AG04449 (cell line): ENCODE data around the gene CEMIP.

Source experiments
- CTCF ChIA-PET: fragments of 350-600 bp; formaldehyde crosslinking; extraction: SDS; loops from one replicate; lab custom pipeline; 2021; ENCODE audit warnings: antibody characterized with exemption; lab: Yijun Ruan, JAX
- POLR2A ChIA-PET: fragments of 400-600, 350-600 bp; formaldehyde crosslinking; extraction: SDS; loops from one replicate; lab custom pipeline; 2020; ENCODE audit warnings: antibody characterized with exemption, inconsistent platforms; lab: Yijun Ruan, JAX
- DNase-seq: peaks from one replicate; pipeline ENCODE4 v3.0.0-alpha.2; 2010; ENCODE audit warnings: low read depth, low spot score
- H3K4me3 ChIP-seq: 2 replicates; pipeline ENCODE4 v1.5.1; 2011; ENCODE audit warnings: low read depth, mild to moderate bottlenecking, control low read depth, low read length
- CTCF ChIP-seq: IDR thresholded peaks from one replicate; pipeline ENCODE4 v1.5.1; 2011; ENCODE audit warnings: mild to moderate bottlenecking, moderate library complexity, low read length, control low read depth, inconsistent platforms; ENCODE audit not compliant: insufficient read depth; ENCODE audit errors: missing control alignments

Gene CEMIP

GRCh38 chr15:80895965-80896364 is 116.8 kb downstream of the CEMIP start:
- TF ChIP-seq CTCF, result no peak
- DNase-seq, result no peak
- ChIA-PET CTCF (no interaction called here), POLR2A (no interaction called here)
- H3K4me3 ChIP-seq, result no peak overlapping the region

- POLR2A ChIA-PET, result no interaction called here
- TF ChIP-seq CTCF, result no peak
Measured at GRCh38 chr15:80898040-80898439, 118.9 kb downstream of the CEMIP start.

GRCh38 chr15:80902298-80902801 is 123.2 kb downstream of the CEMIP start:
- no peak for DNase-seq
- CTCF ChIA-PET, result no interaction called here

More at GRCh38 chr15:80898040-80898439, 118.9 kb downstream of the CEMIP start:
- CTCF ChIA-PET, result interaction anchor here (0.6 to 1.4 kb wide), 4 partner anchors 8 to 72 kb away, joined by 3 read pairs; no protein-coding TSS in a partner anchor
- DNase-seq, result no peak
- no peak overlapping the region for H3K4me3 ChIP-seq

GRCh38 chr15:80904998-80905397 is 125.8 kb downstream of the CEMIP start:
- TF ChIP-seq CTCF, result no peak
- POLR2A ChIA-PET, result no interaction called here
- H3K4me3 ChIP-seq, result no peak overlapping the region
- no peak for DNase-seq
- CTCF ChIA-PET, result no interaction called here

More at GRCh38 chr15:80902298-80902801, 123.2 kb downstream of the CEMIP start:
- H3K4me3 ChIP-seq, result no peak overlapping the region
- no peak for TF ChIP-seq CTCF
- POLR2A ChIA-PET, result interaction anchor here (0.5 kb wide), 1 partner anchor 12 kb away, joined by 3 read pairs; no protein-coding TSS in a partner anchor

- ChIA-PET POLR2A (no interaction called here), CTCF (no interaction called here)
- H3K4me3 ChIP-seq, result no peak overlapping the region
- DNase-seq, result no peak
- no peak for TF ChIP-seq CTCF
Measured at GRCh38 chr15:80906159-80906766, 127.1 kb downstream of the CEMIP start.

- no peak for TF ChIP-seq CTCF
- ChIA-PET CTCF (interaction anchor here (0.7 to 1.3 kb wide), 3 partner anchors 10 to 21 kb away, joined by 3 to 6 read pairs (median 3); no protein-coding TSS in a partner anchor), POLR2A (interaction anchor here (0.7 kb wide), 1 partner anchor 54 kb away, joined by 7 read pairs; no protein-coding TSS in a partner anchor)
- no peak overlapping the region for H3K4me3 ChIP-seq
- no peak for DNase-seq
Measured at GRCh38 chr15:80911821-80912220, 132.7 kb downstream of the CEMIP start.
